HepG2 (cell line): ENCODE measurements around the gene AARS2.

ENCODE experiments used
- CTCF ChIP-seq: sonication (generic); formaldehyde crosslinking; IDR thresholded peaks from 2 replicates; pipeline ENCODE4 v1.5.0; 2020; ENCODE audit warnings: mild to moderate bottlenecking, missing genetic modification reagents, moderate library complexity
- KDM1A ChIP-seq: IDR thresholded peaks from 2 replicates; pipeline ENCODE4 v1.6.1; 2016; ENCODE audit warnings: missing compliant biosample characterization

- TF ChIP-seq CTCF (CRISPR knock-in tag) (no peak), KDM1A (CRISPR knock-in tag) (no peak)
These were observed 40.1 kb downstream of the AARS2 start for GRCh38 chr6:44272999-44273566.
